NCI-H146 (cell line): Measurements from ENCODE around the gene OXCT1.

ENCODE experiments used
- DNase-seq: peaks from one replicate; lab custom pipeline; 2025; lab: John Stamatoyannopoulos, UW

The OXCT1 gene

DNA sequence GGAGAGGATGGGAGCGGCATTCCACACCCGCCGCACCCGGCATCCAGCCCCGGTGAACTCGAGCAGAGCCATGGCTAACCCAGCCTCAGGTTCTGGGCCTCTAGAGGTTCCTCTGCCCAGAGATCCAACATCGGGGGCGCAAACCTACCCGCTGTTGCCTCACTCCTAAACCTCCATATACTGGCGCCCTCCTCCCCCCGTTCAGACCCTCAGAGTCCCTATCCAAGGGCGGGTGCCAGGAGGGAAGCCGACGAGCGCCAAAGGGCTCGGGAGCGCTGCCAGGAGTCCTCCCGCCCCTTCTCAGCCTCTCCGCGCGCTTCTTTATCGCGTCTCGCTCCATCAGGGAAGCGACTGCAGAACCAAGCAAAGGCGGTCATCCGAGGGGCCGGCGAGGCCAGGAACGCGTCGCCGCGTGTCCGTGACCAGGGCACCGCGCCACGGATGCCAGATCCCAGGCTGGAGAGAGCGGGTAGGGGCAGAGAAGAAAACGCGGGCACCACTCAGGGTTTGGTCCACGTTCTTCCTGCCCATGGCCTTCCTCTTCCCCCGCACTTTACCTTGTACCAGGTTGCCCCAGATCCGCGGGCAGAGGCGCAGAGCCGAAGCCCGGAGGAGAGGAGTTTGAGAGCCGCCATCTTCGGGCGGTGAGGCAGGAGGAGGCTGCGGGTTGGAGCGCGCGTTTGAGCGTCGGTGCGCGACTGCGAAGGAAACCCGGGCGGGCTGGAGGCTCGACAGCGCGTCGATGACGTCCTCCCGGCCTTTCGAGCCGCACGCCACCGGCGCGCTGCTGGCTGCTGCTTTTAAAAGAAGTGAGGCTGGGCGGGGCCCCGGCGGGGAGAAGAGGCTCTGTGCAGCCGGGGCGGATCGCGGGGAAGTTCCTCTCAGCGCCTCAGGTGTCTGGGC lies at the start of gene OXCT1:
OXCT1 (minus strand) TSS at position 702 of the 903 bp plus-strand sequence; CDS start at position 635, 67 bp downstream.
- peak; percentile 92 for DNase-seq

DNA sequence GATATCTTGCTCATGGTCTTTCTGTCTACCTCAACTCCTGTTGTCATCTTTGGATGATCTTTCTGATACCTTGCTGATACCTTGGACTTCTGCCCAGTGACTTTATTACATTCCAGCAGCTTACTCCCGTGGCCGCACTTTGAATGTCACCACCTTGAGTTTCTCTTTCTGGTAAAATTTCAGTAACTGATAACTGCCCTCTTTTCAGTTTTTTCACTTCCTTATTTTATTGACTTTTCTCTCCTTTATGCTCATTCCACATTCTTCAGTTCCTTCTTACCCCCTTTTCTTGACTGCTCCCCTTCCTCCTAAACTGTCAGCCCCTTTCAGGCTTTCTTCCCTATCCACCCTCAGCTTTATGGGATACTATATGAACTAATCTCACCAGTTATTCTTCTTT lies 47.9 kb upstream of the OXCT1 start:
- no peak for DNase-seq

DNA sequence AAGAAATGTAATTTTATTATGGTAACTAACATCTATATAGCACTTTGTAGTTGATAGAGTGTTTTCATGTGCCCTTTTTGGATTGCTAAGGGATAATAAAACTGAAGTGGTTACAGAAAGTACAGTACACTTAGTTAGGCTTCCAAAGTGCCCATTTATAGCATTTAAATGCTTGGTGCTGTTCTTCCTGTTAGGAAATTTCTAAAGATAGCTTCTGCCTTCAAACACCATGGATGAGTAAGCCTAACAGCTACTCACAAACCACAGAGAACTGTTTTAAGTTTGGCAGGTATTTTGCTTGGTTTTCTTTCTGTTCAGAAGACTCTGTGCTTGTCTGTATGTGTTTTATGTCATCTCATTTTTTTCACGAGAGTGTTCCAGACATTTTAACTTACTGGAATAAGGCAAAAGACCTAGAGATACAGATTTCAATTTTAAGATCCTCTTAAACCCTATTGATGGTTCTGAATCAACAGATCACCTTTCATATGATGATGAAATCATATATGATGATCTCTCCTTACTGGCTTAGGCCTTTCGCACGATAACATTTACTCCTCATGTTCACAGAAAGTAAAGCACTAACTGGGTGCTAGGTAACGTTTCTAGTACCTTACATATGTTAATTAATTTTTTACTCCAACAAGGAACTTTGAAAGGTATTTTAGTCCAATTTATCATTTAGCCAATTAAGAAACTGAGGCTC lies 38.3 kb upstream of the OXCT1 start:
- no peak for DNase-seq

DNA sequence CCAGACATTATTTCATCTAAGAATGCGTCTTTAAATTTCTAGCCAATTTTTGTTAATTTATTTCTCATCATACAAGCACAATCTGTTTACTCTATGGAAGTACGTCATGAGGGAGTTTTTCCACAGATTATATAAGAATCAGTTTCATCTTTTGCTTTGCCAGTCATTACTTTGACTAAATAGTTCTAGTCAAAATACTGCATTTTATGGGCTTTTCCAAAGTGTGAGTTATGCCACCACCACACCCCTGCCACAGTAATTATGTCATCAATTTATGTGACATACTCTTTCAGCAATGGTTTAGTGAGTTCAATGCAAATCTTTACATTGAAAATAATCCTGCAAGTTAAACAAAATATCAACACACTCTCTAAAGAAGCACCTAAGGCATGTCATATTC lies 35.9 kb upstream of the OXCT1 start:
- DNase-seq, result no peak

DNA sequence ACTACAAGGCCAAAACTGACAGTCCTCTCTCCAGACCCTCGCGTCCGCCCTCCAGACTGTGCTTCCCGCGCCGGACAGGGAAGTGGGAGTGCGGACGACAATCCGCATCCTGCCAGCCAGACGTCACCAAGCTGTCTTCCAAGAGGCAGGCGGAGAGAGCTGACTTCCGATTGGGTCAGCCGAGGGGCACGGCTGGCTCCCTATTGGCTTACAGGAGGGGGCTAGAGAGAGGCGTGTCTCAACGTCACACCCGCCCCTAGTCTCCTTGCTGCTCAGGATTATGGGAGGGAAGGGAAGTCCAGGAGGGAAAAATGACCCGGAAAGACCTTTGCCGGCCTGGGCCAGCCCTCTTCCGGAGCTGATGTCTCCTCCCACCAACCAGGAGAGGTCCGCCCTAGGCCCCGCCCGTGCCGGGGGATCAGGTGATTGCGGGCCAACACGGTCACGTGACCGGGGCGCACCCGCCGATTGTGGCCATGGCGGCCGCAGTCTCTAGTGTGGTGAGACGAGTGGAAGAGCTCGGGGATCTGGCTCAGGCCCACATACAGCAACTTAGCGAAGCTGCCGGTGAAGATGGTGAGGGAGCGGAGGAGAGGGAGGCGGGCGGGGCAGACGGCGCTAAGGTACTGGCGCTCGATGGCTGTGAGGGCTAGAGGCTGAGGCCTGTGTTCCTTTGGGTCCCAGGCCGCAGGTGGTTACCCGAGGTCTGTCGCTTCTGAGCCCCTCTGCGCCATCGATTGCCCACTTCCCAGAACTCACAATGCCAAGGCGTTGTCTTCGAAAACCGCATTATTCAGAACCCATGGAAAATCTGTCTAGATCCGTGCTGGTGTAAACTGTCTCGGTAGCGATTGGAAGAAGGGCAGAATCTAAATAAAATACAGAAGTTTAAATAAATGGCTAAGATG lies 33.9 kb upstream of the OXCT1 start, which contains the start of gene RIMOC1:
RIMOC1 (plus strand) TSS at position 453 of the 908 bp plus-strand sequence; CDS start at position 477, 24 bp downstream.
- DNase-seq, result peak; percentile 99

DNA sequence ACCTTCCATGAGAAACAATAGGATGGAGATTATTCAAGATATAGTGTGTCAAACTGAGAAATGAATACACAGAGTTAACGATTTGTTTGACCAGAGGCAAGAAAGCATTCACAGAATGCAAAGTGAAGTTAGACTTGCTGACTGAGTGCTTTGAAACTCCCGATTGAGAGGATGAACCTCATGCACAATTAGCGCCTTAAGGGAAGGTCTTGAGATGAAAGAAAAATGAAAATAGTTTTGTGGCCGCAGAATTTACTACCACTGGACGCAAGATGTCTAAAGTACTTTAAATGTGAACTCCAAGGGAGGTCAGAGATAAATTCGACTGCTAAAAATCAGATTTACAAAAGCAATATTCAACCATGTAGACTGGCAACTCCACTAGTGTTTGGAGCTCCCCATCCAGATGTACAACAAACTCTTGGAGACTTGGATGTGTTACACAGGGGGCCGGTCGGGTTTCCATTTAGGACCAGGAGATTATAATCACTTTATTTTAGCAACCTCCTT lies 33.2 kb upstream of the OXCT1 start:
- DNase-seq, result peak; percentile 20

DNA sequence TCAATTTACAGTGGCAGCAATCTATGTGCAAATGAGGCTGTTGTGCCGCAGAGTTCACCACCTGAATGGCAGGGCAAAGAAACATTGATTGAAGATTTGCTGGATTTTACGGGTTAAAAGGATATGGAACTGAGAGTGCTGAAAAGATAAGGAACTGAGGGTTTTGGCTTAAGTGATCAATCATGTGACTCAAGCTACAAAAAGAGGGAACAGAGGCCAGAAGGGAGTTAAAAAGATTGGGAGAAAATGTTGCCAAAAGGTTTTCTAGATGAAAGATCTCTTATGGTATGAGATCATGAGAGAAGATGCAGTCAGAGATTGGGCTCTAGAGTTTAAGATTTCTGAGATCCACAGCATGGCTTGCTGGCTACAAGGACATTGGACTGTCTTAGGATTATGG lies 26.0 kb upstream of the OXCT1 start:
- no peak for DNase-seq

DNA sequence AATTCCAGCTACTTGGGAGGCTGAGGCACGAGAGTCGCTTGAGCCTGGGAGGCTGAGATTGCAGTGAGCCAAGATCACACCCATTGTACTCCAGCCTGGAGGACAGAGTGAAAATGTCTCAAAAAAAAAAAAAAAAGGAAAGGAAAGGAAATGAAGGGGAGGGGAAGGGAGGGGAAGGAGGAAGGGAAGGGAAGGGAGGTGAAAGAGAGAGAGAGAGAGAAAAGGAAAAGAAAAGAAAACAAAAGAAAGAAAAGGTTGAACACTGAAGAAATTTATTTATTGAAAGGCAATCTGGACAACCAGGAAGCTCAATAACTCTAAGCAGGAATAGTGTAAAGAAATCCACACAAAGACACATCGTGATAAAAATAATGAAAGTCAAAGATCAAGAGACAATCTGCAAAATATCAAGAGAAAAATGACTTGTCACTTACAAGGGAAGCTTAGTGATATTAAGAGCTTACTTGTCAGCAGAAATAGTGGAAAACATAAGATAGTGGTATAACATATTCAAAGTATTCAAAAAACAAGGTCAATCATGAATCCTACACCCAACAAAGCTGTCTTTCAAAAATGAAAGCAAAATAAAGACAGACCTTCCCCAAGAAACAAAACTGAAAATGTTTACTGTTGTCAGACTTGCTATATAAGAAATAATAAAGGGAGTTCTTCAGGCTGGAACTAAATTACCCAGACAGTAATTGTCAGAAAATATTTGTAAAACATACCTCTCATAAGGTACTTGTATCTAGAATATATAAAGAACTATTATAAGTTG lies 23.0 kb upstream of the OXCT1 start:
- no peak for DNase-seq

DNA sequence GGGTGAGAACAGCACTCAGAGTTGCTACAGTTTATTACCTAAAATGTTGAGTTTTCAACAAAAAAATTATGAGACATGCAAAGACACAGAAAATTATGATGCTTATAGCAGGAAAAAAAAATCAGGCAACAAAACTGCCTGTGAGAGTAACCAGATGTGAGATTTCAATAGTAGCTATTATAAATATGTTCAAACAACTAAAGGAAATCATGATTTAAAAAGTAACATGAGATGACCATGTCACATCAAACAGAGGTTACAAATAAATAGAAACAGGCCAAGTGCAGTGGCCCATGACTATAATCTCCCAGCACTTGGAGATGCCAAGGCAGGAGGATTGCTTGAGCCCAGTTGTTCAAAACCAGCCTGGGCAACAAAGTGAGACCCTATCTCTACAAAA lies 21.8 kb upstream of the OXCT1 start:
- DNase-seq, result no peak

DNA sequence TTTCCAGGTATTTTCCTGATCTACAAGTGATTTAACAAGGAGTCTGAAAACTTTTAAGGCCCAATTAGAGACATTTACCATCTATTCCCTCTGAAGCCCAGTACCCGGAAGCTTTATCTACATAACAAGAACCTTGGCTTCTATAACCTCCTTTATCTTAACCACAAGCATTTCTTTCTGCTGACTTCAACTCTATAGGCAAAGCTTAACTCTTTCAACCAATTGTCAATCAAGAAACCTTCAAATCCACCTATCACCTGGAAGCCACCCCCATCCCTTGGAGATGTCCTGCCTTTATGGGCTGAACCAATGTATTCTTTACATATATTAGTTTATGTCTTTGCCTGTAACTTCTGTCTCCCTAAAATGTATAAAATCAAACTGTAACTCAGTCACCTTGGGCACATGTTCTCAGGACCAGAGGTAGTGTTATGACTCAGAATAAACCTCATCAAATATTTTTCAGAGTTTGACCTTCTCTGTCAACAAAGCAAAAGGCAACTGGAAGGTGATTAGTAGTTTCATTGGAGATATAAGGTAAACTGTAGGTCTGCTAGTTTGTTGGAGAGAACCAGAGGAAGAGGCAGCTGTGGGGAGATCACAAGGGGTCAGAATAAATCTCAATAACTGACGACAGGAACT lies 21.0 kb upstream of the OXCT1 start:
- DNase-seq, result no peak

DNA sequence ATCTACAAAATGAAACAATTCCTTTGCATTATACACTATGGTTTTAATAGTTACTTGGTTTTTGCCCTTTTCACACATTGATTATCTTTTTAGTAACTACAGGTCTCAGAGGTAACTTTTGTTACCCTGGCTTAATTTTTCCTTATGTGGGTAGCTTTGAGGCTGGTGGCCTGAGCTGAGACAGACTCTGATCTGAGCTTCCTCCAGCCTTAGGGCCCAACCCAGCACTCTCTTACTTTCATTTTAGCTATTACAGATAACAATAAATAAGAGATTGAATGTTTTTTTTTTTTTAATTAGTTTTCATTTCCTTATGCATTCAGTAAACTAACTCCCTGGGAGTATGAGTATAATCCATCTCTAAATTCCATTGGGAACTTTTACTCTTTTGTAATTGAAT lies 15.1 kb upstream of the OXCT1 start:
- no peak for DNase-seq

DNA sequence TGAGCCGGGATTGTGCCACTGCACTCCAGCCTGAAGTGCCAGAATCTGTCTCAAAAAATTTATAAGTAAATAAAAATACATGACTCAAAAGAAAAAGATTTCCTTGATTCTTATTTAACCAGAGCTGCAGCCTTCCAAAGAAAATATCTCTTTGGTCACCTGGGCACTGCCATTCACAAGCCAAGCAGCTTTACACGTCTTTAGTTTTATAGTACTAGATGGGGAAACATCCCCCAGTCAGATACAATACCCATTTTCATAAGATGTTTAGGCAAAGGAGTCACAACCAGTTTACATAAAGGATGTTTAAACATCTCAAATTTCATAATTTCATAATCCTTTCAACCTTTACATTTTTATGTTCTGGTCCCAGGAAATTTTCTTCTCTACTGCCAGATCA lies 13.7 kb upstream of the OXCT1 start:
- no peak for DNase-seq

DNA sequence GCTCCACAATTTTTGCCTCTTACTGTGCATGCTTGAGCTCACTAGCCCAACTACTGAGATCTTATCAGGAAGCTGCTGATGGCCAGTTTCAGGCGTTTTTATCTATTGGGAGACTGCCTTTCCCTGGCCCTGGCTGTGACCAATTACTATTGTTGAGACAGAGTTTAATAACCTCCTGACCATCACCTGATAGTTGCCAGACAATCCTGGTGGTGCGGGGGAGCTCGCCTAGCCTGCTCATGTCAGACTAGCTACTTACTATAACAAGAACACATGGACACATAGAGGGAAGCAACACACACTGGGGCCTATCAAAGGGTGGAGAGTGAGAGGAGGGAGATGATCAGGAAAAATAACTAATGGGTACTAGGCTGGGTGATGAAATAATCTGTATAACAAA lies 13.0 kb upstream of the OXCT1 start:
- peak; percentile 13 for DNase-seq

DNA sequence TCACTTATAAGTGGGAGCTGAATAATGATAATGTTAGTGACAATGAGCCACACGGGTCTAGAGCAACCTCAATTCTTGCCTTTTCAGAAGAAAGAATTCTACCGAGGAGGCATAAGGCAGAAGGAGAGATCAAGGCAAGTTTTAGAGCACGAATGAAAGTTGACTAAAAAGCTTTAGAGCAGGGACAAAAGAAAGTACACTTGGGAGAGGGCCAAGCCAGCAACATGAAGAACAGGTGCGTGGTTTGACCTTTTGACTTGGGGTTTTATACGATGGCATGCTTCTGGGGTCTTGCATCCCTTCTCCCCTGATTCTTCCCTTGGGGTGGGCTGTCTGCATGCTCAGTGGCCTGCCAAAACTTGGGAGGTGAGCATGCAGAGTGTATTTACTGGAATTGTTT lies 12.5 kb upstream of the OXCT1 start:
- DNase-seq, result no peak

DNA sequence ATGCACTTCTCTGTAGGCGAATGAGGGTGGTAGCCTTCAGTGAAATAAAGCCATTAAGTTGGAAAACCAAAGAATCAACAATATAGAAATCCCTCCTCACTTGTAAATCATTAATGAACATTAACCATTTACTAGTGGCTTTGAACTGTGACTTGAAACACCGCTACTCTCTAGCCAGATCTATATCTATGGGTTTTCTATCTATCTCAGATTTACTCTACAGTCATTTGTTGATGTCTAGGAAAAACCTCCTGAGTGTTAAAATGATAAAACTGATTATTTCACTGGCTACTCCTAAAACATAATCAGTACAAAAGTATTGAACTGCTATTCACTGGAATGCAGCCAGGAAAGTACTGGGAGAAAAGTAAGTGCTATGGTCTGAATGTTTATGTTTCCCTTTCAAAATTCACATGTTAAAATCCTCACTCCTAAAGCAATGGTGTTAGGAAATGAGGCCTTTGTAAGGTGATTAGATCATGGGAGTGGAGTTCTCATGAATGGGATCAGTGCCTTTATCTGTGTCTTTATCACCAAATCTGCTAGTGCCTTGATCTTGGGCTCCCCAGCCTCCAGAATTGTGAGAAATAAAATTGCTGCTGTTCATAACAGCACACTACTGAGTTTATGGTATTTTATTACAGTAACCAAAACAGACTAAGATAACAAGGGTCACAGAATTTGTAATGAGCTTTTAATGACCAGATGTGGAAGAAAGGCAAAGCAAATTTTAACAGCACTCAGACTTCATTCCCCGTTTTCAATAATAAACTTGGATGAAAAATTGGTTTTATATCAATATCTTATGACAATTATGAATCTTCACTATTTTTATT lies 8.6 kb upstream of the OXCT1 start:
- DNase-seq, result no peak

DNA sequence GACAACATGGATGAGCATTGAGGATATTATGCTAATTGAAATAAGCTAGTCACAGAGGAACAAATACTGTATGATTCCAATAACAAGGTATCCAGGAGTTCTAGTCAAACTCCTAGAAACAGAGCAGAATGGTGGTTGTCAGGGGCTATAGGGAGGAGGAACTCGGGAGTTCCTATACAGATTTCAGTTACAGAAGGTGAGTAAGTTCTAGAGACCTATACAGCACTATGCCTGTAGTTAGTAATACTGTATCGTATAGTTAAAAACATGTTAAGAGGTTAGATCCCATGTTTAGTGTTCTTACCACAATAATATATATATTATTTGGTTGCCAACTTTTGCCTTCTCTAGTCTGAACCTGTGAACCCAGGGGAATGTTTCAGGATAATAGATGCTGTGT lies 7.9 kb upstream of the OXCT1 start:
- no peak for DNase-seq

DNA sequence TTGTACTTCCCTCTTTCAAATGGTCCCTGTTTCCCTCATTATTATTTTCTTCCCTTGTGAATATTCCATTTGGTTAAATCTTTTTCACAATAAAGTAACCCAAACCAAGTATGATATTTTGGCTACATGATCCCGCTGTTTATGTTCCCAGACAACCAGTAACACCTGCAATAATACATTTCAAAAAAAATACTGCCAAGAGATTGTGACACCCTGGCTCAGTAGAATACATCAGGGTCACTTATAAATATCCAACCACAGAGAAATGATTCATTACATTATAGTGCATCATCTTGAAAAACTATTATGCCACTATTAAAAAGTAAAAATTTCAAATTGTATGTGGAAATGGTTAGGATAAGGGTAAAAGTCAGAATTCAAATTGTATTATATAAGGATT lies 7.2 kb upstream of the OXCT1 start:
- DNase-seq, result no peak

DNA sequence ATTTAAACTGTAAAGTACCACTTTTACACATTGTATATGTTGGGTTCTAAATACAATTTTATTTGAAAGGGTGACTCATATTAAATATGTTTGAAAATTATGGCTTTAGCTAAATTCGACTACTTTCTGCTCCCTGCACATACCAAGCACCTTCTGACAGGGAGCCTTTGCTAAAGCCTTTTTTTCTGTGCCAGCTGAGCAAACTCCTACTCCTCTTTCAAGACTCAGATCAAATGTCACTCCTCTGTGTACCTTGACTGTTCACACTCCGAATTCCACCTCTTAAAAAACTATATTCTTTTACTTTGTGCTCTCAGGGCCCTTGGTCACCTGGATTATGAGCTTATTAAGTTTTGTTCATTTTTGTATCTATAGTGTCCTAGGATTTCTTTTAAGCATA lies 6.5 kb upstream of the OXCT1 start:
- peak; percentile 60 for DNase-seq

DNA sequence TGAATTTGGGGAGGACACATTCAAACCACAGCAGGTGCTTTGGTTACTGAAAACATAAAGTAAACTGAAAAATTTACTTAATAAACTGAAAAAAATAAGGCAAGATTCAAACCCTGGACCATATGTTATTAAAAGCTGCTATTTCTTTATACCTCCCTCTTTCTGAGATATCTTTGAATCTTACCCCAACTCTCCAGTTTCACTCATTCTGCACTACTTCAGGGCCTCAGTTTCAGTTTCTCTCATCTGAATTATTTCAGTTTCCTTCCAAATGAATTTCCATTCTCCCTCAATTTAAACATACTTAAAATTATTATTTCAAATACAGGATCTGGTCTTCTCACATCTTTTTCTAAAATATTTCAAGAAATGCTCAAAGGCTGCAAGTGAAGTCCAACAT lies 4.9 kb upstream of the OXCT1 start:
- no peak for DNase-seq
